HG02884 (cell line): ENCODE results near the gene MYO1D.
A peak's percentile ranks its signal among the peaks of the same experiment; 100 is the strongest.

ENCODE experiments used
- ATAC-seq: cut with Tn5 transposase; IDR thresholded peaks from one replicate; pipeline ENCODE4 v1.9.1; 2021; ENCODE audit warnings: mild to moderate bottlenecking, moderate library complexity; ENCODE audit not compliant: unreplicated experiment

Gene MYO1D

DNA sequence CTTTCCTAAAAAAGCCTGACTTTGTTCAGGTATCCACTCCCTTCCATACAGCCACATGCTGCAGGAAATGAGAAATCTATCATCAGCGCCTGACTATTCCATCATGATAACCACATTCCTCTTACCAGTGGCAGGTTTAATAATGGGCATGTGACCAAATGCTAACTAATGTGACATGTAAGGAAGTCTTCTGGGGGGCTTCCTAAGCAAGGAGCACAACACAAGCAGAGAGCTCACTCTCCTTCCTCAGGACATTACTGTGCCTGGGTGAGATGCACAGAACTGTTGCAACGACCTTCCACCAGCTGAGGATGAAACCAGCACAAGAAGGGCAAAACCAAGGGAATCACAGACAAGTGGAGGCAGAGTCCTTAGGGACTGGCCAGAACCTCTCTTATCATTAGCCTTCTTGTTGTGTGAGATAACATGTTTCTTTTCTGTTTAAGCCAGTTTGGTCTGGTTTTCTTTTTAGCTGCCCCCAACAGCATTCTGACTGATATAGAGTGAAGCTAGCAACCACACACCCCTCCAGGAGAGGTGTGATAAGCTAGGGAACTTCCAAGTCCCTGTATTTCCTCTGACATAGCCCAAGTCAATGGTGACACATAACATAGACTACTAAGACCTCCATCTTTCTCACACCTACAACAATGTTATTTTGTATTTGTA lies 16.9 kb downstream of the MYO1D start:
- no peak for ATAC-seq

DNA sequence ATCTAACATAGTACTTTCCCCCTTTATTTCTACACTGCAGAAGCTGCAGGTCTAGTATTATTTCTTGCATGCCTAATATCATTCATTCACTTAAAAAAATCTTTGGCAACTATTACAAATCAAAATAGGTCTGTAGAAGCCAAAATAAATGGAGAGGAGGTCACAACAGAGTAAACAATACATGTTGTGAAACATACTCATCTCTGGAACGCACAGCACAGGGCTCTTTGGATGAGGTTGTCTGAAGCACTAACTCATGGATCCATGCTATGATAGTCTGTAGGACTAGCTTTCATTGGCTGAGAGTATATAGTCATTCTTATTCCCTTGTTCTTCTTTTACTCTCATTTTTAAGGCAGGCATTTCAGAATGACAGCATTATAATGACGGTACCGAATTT lies 21.3 kb downstream of the MYO1D start:
- ATAC-seq = no peak

DNA sequence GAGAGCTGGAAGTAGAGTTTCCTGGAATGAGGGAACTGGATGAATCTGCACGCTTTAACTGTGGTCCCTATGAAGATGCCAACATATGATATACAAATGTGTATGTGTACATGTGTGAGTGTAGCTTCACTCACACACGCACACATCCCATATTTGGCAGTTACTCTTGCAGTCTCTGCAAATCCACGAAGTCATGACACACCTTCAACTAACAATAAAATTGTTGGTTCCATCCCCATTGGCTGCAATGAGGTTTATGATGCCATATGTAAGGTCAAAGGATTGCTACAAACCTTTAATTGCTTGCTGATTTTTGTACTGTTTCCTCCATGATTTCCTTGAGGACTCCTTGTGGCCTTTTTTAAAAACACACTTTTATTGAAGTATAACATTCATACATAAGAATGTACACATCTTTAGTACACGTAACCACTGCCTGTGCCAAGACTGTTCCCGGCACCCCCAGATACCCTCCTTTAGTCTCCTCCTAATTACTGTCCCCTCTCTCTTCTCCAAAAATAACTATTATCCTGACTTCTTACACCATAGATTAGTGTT lies 22.0 kb downstream of the MYO1D start:
- ATAC-seq = no peak

DNA sequence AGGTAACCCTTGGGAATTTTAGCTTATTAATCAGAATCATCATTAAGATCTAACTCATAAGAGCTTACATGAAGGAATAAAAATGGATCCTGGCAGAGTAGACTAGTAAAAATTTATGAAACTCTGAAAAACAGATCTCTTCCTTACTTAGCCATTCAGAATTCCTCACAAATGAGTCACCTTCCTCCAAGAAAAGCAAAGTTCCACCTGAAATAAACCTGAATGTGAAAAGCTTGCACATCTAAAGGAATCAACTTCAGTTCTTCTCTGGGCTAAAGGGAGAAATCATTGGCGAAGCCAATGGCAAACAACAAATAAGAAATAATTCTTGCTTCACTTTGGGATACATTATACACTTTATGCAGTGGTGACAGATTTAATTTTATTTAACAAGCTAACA lies 22.7 kb downstream of the MYO1D start:
- ATAC-seq = no peak

DNA sequence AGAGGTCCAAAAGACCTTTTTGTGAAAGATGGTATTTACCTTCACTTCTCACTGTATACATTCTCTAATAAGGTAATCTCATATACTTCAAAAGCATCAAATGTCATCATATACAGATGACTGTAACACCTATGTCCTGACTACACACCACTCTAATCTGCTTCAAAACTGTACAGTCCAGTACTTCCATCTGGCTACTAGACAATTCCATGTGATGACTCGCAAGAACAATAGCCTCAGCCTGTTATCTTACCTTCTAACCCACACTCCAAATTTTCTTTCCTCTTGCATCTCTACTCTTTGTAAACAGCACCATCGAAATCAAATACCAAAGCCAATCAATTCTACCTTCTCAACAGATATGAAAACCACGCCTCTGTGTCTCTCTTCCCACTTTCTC lies 24.1 kb downstream of the MYO1D start:
- no peak for ATAC-seq

DNA sequence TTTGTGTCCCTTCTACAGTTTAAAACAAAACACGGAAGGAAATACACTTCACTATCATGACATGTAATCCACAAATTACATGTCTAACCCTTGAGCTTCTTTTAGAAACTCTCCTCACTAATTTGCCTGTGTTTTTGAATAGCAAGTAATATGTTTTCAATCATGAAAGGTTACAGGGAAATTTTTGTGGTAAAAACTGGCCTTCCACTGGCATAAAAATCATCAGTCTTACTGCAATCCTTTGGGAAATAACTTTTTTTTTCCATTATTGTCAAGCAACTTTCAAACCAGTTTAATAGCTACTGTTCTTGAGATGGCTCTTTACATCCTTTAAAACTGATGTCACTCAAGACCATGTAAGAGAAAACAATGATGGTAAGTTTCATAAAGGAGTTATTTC lies 27.0 kb downstream of the MYO1D start:
- no peak for ATAC-seq

DNA sequence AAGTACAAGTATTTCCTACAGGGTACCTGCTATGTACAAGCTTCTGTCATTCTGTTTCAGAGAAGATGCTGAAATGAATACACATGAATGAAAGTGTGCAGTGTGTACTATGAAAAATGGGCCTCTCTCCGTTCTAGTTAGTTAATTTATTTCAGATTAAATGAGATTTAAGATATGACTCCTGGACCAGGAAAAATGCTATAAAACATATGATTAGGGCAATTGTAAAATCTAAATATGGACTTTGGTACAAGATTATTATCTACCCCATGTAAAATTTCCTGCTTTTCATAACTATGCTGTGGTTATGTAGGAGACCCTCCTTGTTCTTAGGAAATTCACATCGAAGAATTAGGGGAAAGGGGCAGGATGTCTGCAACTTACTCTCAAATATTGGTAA lies 28.9 kb downstream of the MYO1D start:
- ATAC-seq = no peak

DNA sequence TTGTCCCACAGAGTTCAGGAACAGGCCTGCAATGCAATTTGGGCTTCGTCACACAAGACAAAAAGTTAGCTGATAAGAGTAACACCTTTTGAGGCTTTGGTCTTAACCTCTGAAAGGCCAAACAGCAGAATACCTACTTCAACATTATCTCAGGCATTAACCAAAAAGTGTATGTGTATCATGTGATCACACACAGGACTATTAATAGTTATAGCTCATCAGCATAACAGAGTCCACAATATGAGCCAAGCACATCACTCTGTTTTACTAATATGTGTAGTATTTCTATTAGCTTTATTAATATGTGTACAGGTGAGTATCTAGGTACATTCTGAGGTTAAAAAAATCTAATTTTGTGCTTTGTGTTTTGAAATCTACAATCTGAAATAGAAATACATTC lies 30.8 kb downstream of the MYO1D start:
- ATAC-seq = no peak

DNA sequence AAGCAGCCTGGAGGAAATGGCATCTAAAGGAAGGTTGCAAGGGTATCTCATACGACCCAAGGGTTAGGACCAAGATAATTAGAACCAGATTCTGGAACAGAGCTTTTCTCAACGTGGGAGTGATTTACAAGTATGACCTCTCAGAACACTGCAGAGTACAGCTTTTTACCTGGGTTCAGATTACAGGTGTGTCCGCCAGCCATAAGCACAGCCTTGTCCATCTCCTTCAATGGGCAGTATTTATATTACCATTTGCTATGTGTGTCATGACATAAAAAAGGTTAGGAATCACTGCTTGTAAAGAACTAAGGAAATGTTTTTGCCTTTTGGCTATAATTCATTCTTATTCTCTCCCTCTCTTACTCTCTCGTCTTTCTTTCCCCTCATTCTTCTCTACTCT lies 36.7 kb downstream of the MYO1D start:
- no peak for ATAC-seq

DNA sequence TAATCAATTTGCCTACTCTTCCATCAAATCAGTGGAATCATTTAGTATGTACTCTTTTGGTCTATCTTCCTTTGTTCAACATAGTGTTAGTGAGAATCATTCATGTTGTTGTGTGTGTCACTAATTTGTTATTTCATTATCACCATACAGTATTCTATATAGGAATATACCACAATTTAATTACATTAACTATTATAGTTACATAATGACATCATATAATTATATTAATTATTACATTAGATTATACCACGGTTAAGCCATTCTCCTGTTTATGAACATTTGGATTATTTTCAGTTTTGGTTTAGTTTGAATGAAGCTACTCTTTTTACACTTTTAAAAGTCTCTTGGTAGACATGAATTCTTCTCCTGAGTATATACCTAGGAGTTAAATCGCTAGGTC lies 40.4 kb downstream of the MYO1D start:
- ATAC-seq = no peak

DNA sequence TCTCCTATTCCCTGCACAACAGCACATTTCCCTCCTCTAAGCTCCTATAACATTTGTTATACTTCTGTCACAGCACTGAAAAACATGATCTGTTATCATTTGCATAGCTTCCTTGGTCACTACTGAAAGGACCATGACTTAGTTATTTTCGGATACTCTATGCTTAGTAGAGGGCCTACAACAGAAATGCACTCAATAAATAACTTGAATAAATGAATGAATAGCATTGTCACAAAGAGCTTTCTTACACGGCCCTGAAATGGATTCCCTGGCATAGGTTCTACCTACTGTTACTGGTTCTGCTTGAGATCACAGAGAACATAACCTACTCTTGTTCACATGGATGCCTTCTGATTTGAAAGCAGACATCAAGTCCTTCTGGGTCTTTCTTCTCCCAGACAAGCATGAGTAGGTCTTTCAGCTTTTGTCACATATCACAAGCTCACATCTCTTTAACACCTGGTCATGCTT lies 41.6 kb downstream of the MYO1D start:
- ATAC-seq = peak; percentile 68

DNA sequence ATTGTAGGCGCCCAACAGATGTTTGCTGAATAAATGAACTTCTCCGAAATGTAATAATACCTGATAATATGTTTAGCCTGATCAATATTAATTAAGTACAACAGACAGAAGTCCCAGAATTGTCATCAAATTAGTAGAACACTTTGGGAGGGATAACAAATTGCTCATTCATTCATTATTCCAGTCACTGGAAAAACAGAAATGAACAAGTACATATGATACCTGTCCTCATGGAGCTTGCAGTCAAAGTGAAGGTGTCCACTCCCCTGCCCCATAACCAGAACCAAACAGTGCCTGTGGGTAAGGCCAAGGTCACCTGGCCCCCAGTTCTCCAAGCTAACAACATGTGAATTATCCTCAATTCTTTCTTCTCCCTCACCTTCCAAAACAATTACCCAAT lies 42.8 kb downstream of the MYO1D start:
- no peak for ATAC-seq

DNA sequence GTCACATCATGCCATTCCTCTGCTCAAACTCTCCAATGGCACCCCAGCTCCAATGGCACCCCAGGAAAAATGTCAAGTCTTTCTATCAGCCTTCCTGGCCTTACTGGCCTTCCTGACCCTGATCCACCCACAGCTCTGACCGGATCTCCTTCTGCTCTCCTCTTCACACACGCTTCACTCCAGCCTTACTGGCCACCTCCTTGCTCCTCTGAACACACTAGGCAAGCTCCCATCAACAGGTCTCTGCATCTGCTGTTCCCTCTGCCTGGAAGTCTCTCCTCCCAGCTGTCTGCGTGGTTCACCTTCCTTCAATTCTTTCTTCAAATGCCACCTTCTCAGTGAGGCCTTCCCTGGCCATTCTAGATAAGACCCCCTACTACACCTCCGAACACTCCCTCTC lies 43.4 kb downstream of the MYO1D start:
- ATAC-seq = no peak

DNA sequence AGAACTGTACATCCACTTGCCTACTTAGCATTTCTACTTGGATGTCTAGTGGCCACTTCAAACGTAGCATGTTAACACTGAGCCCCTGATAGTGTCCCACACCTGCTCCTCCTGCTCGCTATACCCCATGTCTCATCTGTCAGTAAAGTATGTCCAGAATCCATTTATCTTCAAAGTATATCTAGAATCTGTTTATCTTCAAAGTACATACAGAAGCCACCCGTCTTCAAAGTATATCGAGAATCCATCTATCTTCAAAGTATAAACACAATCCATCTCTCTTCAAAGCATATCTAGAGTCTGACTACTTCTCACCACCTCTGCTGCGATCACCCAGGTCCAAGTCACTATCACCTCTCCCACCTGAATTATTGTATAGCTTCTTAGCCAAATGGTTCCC lies 43.8 kb downstream of the MYO1D start:
- ATAC-seq = no peak

DNA sequence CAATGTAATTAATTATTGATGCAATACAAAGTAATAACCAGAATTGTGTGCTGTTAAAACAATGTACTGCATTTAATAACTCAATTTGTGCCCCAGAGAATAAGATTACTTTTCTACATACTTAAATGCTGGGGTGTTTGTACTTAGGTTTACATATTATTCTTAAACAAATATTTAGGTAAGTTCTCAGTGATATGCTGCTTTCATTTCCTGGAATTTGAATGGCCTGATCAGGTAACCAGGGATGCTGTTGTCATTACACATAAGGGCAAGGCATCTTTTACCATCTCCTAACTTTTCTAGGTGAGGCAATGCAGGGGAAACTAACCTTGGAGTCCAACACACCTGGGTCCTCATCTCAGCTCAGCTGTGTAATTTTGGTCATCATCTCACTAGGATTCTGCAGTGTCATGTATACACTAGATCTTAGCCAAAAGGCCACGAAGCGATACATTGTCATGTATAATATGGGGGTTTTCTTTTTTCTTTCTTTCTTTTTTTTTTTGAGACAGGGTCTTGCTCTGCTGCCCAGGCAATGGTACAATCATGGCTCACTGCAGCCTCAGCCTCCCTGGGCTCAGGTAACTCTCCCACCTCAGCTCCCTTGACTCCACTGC lies 45.2 kb downstream of the MYO1D start:
- no peak for ATAC-seq

DNA sequence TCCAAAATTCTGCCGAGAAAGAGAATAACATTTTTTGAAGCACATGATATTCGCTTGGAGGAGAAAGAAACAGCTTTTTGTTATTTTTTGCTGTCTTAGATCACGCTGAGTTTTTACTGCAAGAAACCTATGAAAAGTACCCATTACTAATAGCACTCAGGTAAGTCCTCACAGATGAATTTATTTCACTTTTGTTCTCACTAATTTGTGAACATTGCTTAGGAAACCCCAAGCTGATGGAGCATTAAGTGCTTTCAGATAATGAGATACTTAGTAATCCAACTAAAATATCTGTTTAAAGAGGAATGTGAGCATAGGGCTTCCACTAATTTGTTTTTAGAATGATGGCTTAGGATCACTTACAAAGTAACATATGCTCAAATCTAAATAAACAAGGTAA lies 45.7 kb downstream of the MYO1D start:
- no peak for ATAC-seq

DNA sequence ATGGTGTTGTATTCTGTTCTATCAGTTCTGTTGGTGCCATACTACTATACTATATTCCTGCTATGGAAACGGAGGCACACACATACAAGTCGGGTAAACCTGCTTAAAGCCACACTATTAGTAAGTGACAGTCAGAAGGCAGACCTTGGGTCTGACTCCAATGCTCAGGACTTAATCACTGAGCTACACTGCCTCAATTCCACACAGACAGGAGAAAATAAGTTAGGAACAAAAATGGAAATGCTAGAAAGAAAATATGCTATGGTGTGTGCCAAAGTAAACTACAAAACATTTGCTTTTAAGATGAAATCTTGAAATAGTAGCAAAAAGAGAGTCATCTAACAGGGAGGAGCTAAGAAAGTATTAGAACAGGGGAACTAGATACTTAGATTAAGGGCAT lies 48.1 kb downstream of the MYO1D start:
- no peak for ATAC-seq

DNA sequence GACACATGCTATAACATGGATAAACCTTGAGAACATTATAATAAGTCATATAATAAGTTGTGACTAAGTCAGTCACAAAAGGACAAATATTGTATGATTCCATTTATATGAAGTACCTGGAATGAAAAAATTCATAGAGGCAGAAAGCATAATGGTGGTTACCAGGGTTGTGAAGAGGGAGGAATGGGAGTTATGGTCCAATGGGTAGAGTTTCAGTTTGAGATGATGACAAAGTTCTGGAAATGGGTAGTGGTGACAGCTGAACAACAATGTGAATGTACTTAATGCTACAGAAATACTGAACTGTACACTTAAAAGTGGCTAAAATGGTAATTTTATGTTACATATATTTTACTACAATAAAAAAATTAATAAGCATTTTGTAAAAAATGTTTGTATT lies 49.7 kb downstream of the MYO1D start:
- no peak for ATAC-seq

DNA sequence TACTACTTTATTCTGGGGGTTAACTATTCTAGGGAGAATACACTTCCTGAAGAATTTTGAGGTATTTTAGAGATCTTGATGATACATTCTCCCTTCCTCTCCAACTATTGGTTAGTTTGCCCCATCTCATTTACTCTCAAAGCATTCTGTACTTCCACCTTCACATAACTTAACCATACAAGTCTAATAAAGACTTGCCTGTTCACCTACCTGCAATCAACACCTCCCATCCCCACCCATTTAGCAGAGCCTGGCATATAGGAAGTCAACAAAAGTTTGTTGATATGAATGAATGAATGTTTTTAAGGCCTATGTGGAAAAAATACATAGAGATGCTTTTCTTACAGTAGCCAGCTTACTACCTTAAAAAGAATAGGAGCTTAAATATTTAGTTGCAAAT lies 50.8 kb downstream of the MYO1D start:
- no peak for ATAC-seq

DNA sequence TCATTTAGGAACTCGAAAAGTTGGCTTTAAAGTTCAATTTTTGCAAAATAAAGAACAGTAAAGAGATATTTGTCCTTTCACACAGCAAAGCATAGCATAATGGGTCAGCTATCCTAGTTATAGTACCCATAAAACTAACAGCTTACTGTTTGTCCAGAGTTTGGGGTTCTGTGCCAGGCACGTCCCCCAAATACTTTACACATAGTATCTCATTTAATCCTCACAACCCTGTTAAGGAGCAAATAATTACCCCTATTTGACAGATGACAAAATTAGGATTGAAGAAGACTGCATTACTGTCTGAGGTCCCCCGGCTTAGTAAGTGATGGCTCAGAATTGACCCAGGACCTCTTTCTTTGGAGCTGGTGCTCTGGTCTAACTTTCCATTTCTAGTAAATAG lies 52.6 kb downstream of the MYO1D start:
- no peak for ATAC-seq

DNA sequence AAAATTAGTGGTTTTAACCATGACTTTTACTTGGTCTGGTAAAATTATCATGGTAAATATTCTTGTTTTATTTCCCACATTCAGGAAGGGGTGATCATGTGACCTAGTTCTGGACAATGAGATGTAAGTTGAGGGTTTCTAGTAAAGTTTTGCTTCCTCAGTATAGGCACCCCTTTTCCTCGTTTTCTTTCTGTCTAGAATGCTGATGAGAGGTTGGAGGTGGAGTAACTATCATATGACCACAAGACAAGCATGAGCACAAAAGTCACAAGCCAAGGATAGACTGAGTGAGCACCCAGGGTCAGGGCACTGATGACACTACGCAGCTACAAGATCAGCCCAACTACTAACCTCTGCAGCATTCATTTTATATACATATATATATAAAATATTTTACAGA lies 53.9 kb downstream of the MYO1D start:
- no peak for ATAC-seq
